SU-DHL-6 (cell line): ENCODE data around the gene TMEM229B.

Experiments used
- H2AFZ ChIP-seq: fragments of 200-600 bp; sonication (generic); 2 replicates; pipeline ENCODE4 v1.6.1; 2014; ENCODE audit warnings: low read depth, mild to moderate bottlenecking, moderate library complexity, mixed read lengths, antibody characterized with exemption, low read length; ENCODE audit not compliant: severe bottlenecking
- H3F3A ChIP-seq: fragments of 200-600 bp; shearing (Covaris generic); 2 replicates; pipeline ENCODE4 v1.6.0; 2016; ENCODE audit warnings: antibody characterized with exemption, mild to moderate bottlenecking; ENCODE audit not compliant: insufficient read depth
- H3K27ac ChIP-seq: fragments of 200-600 bp; sonication (generic); 2 replicates; pipeline ENCODE4 v1.5.1; 2016; ENCODE audit warnings: low read depth, mild to moderate bottlenecking, low read length, moderate library complexity, mixed read lengths
- H3K27me3 ChIP-seq: fragments of 200-600 bp; sonication (generic), shearing (Covaris generic); 2 replicates; pipeline ENCODE4 v1.6.0; 2014; ENCODE audit warnings: mild to moderate bottlenecking, low read length
- H3K36me3 ChIP-seq: fragments of 200-600 bp; sonication (generic); 2 replicates; pipeline ENCODE4 v1.6.1; 2014; ENCODE audit warnings: mild to moderate bottlenecking, low read length, mixed read lengths
- H3K4me2 ChIP-seq: fragments of 300-600, 200-600 bp; shearing (Covaris generic), sonication (generic); 2 replicates; pipeline ENCODE4 v1.6.0; 2014; ENCODE audit warnings: low read length, low read depth, mild to moderate bottlenecking; ENCODE audit not compliant: poor library complexity, severe bottlenecking
- H3K4me3 ChIP-seq: fragments of 200-600 bp; sonication (generic); 2 replicates; pipeline ENCODE4 v1.5.1; 2014; ENCODE audit warnings: antibody characterized with exemption, low read length, mild to moderate bottlenecking, mixed read lengths; ENCODE audit not compliant: insufficient read depth, poor library complexity, severe bottlenecking
- H3K79me2 ChIP-seq: fragments of 200-600 bp; sonication (generic); 2 replicates; pipeline ENCODE4 v1.6.1; 2014; ENCODE audit warnings: mild to moderate bottlenecking, low read length, moderate library complexity; ENCODE audit not compliant: insufficient read depth
- H3K9ac ChIP-seq: fragments of 200-600 bp; sonication (generic); 2 replicates; pipeline ENCODE4 v1.7.0; 2014; ENCODE audit warnings: mild to moderate bottlenecking, low read length
- H3K9me2 ChIP-seq: fragments of 200-600 bp; sonication (generic); replicated peaks from 2 replicates; pipeline ENCODE4 v1.6.1; 2014; ENCODE audit warnings: low read length; ENCODE audit not compliant: insufficient read depth
- H3K9me3 ChIP-seq: fragments of 200-600 bp; sonication (generic); 2 replicates; pipeline ENCODE4 v1.6.1; 2014; ENCODE audit warnings: low read length, mixed read lengths; ENCODE audit not compliant: insufficient read depth
- H4K20me1 ChIP-seq: fragments of 200-600 bp; sonication (generic); 2 replicates; pipeline ENCODE4 v1.6.1; 2014; ENCODE audit warnings: low read depth, mild to moderate bottlenecking, antibody characterized with exemption, low read length, moderate library complexity, mixed read lengths
- CTCF ChIP-seq: fragments of 200-600 bp; sonication (generic); IDR thresholded peaks from one replicate; pipeline ENCODE4 v1.5.1; 2017; ENCODE audit warnings: antibody characterized with exemption, mild to moderate bottlenecking, low read length, moderate library complexity; ENCODE audit not compliant: insufficient read depth, poor library complexity, severe bottlenecking
- EZH2phosphoT487 ChIP-seq: fragments of 200-600 bp; sonication (generic), shearing (Covaris generic); conservative IDR thresholded peaks from 2 replicates; pipeline ENCODE4 v1.6.1; 2018; ENCODE audit warnings: mild to moderate bottlenecking, antibody characterized with exemption, low read length, moderate library complexity, mixed read lengths

TMEM229B gene

GRCh38 chr14:67503331-67503730 is 14.8 kb upstream of the TMEM229B start:
- Histone ChIP-seq H2AFZ (no peak overlapping the region), H3K9ac (no peak overlapping the region), H3K27me3 (no peaks in the 10 kb centered on the region)

DNA sequence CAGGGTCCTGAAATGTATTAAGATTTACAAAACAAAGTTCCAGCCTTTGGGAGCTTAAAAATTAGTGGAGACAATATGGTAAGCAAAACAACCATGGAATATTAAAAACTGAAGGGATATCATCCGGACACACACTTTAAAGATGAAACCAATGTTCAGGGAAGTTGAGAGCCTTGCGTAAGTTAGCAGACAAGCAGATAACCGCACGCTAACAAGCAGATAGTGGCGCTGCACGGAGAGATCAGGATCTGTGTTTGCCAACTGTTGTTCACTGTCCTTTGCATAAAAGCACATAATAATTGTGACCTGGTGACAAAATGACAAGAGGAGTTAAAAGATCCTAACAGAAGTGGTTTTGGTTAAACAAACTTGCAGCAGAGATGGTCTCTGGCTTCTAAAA is 14.3 kb upstream of the TMEM229B start:
- H3K79me2 ChIP-seq, result no peaks in the 10 kb centered on the region
- no peak overlapping the region for H3K9ac ChIP-seq
- no peaks in the 10 kb centered on the region for H3K36me3 ChIP-seq
- H4K20me1 ChIP-seq, result no peaks in the 10 kb centered on the region
- H3K4me3 ChIP-seq, result no peak overlapping the region
- no peaks in the 10 kb centered on the region for H3K9me2 ChIP-seq
- no peak overlapping the region for H2AFZ ChIP-seq
- H3K9me3 ChIP-seq, result no peaks in the 10 kb centered on the region
- no peaks in the 10 kb centered on the region for H3F3A ChIP-seq
- TF ChIP-seq EZH2phosphoT487, result no peak
- TF ChIP-seq CTCF, result no peak
- H3K27ac ChIP-seq, result no peak overlapping the region
- H3K27me3 ChIP-seq, result no peaks in the 10 kb centered on the region
- H3K4me2 ChIP-seq, result no peak overlapping the region

More at GRCh38 chr14:67503331-67503730, 14.8 kb upstream of the TMEM229B start:
- Histone ChIP-seq H3K27ac (no peak overlapping the region), H3K9me2 (no peaks in the 10 kb centered on the region), H3K4me3 (no peak overlapping the region), H3F3A (no peaks in the 10 kb centered on the region), H3K9me3 (no peaks in the 10 kb centered on the region), H3K79me2 (no peaks in the 10 kb centered on the region), H3K36me3 (no peaks in the 10 kb centered on the region), H4K20me1 (no peaks in the 10 kb centered on the region), H3K4me2 (no peak overlapping the region)
- no peak for TF ChIP-seq EZH2phosphoT487
- no peak for TF ChIP-seq CTCF

- TF ChIP-seq EZH2phosphoT487 (no peak), CTCF (no peak)
- Histone ChIP-seq H2AFZ (no peak overlapping the region), H3F3A (no peaks in the 10 kb centered on the region), H3K9me2 (no peaks in the 10 kb centered on the region), H3K27me3 (no peaks in the 10 kb centered on the region), H3K27ac (no peak overlapping the region), H4K20me1 (no peaks in the 10 kb centered on the region), H3K9ac (no peak overlapping the region), H3K36me3 (no peaks in the 10 kb centered on the region), H3K4me3 (no peak overlapping the region), H3K79me2 (no peaks in the 10 kb centered on the region), H3K4me2 (no peak overlapping the region), H3K9me3 (no peaks in the 10 kb centered on the region)
Observed at GRCh38 chr14:67501670-67502069, 13.1 kb upstream of the TMEM229B start.

DNA sequence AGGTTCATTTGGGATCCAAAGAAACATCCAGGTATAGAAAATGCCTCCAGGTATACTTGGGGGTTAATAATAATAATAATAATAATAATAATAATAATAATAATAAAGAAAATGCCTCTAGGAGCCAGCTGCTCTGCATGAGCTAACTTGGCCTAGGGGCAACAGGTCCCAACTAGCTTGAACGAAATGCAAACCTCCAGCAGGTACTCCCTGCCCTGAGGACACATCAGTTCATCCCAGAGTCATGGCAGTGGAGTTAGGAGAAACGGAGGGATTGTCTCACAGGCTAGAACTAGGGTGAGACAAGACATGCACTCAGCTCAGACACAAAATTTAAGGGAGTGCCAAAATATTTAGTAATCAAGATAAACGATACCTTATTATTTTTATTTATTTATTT is 12.5 kb upstream of the TMEM229B start:
- H3K9ac ChIP-seq, result no peak overlapping the region
- H3K79me2 ChIP-seq, result no peaks in the 10 kb centered on the region
- no peak overlapping the region for H2AFZ ChIP-seq
- no peaks in the 10 kb centered on the region for H3F3A ChIP-seq
- TF ChIP-seq EZH2phosphoT487 (no peak), CTCF (no peak)
- H3K9me2 ChIP-seq, result no peaks in the 10 kb centered on the region
- no peaks in the 10 kb centered on the region for H3K36me3 ChIP-seq
- H3K27ac ChIP-seq, result no peak overlapping the region
- H3K27me3 ChIP-seq, result no peaks in the 10 kb centered on the region
- H4K20me1 ChIP-seq, result no peaks in the 10 kb centered on the region
- no peaks in the 10 kb centered on the region for H3K9me3 ChIP-seq
- no peak overlapping the region for H3K4me2 ChIP-seq
- H3K4me3 ChIP-seq, result no peak overlapping the region
